A673 (cell line): Measurements from ENCODE around the gene GPHA2. TPM values are rescaled to one million over a fixed set of nuclear protein-coding genes. Genes with fewer than 3 reads are reported as not detected.

Source experiments
- BruUV-seq: library from RNA; stranded (reverse); fragments of 400-500 nt; replicated peaks from 2 replicates; lab custom pipeline; 2021; lab: Mats Ljungman, UMichigan
- CTCF ChIA-PET: fragments of 300-600 bp; sonication (Branson Sonifier 250); formaldehyde crosslinking; loops from one replicate; lab custom pipeline; 2022; ENCODE audit warnings: antibody characterized with exemption; lab: Charles Lee
- POLR2A ChIA-PET: fragments of 300-600 bp; sonication (Branson Sonifier 250); formaldehyde crosslinking; loops from one replicate; lab custom pipeline; 2022; ENCODE audit warnings: antibody characterized with exemption; ENCODE audit not compliant: low non-redundant PET; lab: Charles Lee
- DNase-seq: peaks from one replicate; pipeline ENCODE4 v3.0.0-alpha.2; 2015; ENCODE audit warnings: low spot score
- H3K27ac ChIP-seq: fragments of 200-600 bp; sonication (generic); 2 replicates; pipeline ENCODE4 v1.5.1; 2016; ENCODE audit warnings: mixed run types, low read depth, mild to moderate bottlenecking, mixed read lengths, antibody characterized with exemption, low read length; ENCODE audit not compliant: poor library complexity, severe bottlenecking
- H3K27me3 ChIP-seq: fragments of 200-600 bp; sonication (generic); replicated peaks from 2 replicates; pipeline ENCODE4 v1.6.1; 2017; ENCODE audit warnings: mixed run types, low read depth, mild to moderate bottlenecking, mixed read lengths, antibody characterized with exemption, low read length; ENCODE audit not compliant: insufficient read depth, poor library complexity
- H3K36me3 ChIP-seq: fragments of 200-600 bp; sonication (generic); 2 replicates; pipeline ENCODE4 v1.6.1; 2016; ENCODE audit warnings: mixed run types, mild to moderate bottlenecking, mixed read lengths, antibody characterized with exemption, low read length; ENCODE audit not compliant: insufficient read depth, poor library complexity, severe bottlenecking
- H3K4me1 ChIP-seq: fragments of 200-600 bp; sonication (generic); 2 replicates; pipeline ENCODE4 v1.6.1; 2017; ENCODE audit warnings: mixed run types, mild to moderate bottlenecking, mixed read lengths, antibody characterized with exemption, low read length; ENCODE audit not compliant: insufficient read depth, poor library complexity, severe bottlenecking
- H3K4me3 ChIP-seq: fragments of 200-600 bp; sonication (generic); 2 replicates; pipeline ENCODE4 v1.5.1; 2016; ENCODE audit warnings: low read depth, mixed run types, mild to moderate bottlenecking, mixed read lengths, low read length; ENCODE audit not compliant: poor library complexity, severe bottlenecking
- H3K9me3 ChIP-seq: fragments of 200-600 bp; sonication (generic); 2 replicates; pipeline ENCODE4 v1.6.1; 2016; ENCODE audit warnings: mixed run types, low read depth, mild to moderate bottlenecking, mixed read lengths, antibody characterized with exemption, low read length; ENCODE audit not compliant: poor library complexity, severe bottlenecking
- EZH2 ChIP-seq: fragments of 200-600 bp; sonication (generic); IDR thresholded peaks from 2 replicates; pipeline ENCODE4 v1.6.1; 2017; ENCODE audit warnings: borderline replicate concordance, low read depth, mild to moderate bottlenecking, mixed read lengths, antibody characterized with exemption, low read length; ENCODE audit not compliant: poor library complexity, severe bottlenecking
- intact Hi-C: fragments of 100-400 bp; cut with micrococcal nuclease; formaldehyde crosslinking; loops from one replicate; pipeline ENCODE4 v1.10.0; 2022; ENCODE audit not compliant: unreplicated experiment
- total RNA-seq: library from RNA; stranded (reverse); gene quantifications from 2 replicates; pipeline ENCODE4 v1.2.3, GENCODE V29; 2021
- TF ChIP-seq, protein P1 (sequence below): fragments of 300-800, 200-600 bp; sonication (generic); conservative IDR thresholded peaks from 2 replicates; pipeline ENCODE4 v1.5.1; 2017; ENCODE audit warnings: low read depth, mild to moderate bottlenecking, antibody characterized with exemption, low read length, moderate library complexity, mixed read lengths

GPHA2 gene
- total RNA-seq, 1 experiment from 2014 or later = not detected

DNA sequence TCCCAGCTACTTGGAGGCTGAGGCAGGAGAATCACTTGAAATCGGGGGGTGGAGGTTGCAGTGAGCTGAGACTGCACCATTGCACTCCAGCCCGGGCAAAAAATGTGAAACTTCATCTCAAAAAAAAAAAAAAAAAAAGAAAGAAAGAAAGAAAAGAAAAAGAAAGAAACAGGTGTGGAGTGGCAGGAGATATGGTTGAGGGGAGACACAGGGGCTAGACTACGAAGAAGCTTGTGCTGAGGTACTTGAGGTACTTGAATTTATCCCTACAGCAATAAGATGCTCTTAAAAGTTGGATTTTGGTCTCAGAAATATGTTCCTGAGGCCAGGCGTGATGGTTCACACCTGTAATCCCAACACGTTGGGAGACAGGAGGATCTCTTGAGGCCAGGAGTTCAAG, 38.4 kb upstream of the GPHA2 start:
- Histone ChIP-seq H3K27ac (no peak overlapping the region), H3K4me1 (no peaks in the 10 kb centered on the region), H3K27me3 (no peaks in the 10 kb centered on the region), H3K36me3 (no peaks in the 10 kb centered on the region), H3K4me3 (no peak overlapping the region), H3K9me3 (no peaks in the 10 kb centered on the region)
- ChIA-PET POLR2A (interaction anchor here (0.6 kb wide), 1 partner anchor 41 kb away, joined by 10 read pairs; no protein-coding TSS in a partner anchor), CTCF (interaction anchor here (0.7 kb wide), 1 partner anchor 247 kb away, joined by 3 read pairs; no protein-coding TSS in a partner anchor)
- no peak for DNase-seq
- intact Hi-C loops = no loop called here
- no TSS peak for BruUV-seq
- TF ChIP-seq EZH2 = no peak
- TF ChIP-seq, protein P1, sequence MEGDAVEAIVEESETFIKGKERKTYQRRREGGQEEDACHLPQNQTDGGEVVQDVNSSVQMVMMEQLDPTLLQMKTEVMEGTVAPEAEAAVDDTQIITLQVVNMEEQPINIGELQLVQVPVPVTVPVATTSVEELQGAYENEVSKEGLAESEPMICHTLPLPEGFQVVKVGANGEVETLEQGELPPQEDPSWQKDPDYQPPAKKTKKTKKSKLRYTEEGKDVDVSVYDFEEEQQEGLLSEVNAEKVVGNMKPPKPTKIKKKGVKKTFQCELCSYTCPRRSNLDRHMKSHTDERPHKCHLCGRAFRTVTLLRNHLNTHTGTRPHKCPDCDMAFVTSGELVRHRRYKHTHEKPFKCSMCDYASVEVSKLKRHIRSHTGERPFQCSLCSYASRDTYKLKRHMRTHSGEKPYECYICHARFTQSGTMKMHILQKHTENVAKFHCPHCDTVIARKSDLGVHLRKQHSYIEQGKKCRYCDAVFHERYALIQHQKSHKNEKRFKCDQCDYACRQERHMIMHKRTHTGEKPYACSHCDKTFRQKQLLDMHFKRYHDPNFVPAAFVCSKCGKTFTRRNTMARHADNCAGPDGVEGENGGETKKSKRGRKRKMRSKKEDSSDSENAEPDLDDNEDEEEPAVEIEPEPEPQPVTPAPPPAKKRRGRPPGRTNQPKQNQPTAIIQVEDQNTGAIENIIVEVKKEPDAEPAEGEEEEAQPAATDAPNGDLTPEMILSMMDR = no peak

- CTCF ChIA-PET = no interaction called here
- no peak for DNase-seq
- no TSS peak for BruUV-seq
- no peaks in the 10 kb centered on the region for H3K36me3 ChIP-seq
- H3K9me3 ChIP-seq = no peaks in the 10 kb centered on the region
- H3K4me3 ChIP-seq = no peak within 1 kb of the TSS
- no peaks in the 10 kb centered on the region for H3K27me3 ChIP-seq
- TF ChIP-seq EZH2 = no peak
- TF ChIP-seq, protein P1 = no peak
- POLR2A ChIA-PET = no interaction called here
- intact Hi-C loops = no loop called here
- H3K27ac ChIP-seq = no peak within 1 kb of the TSS
- no peaks in the 10 kb centered on the region for H3K4me1 ChIP-seq
These were observed 35.9 kb upstream of the GPHA2 start, which contains the start of gene MAJIN for GRCh38 chr11:64971421-64972233. Gene MAJIN (minus strand): TSS chr11:64972108. CDS start chr11:64959405, 12,703 bp downstream.

GRCh38 chr11:64970731-64971151, 35.0 kb upstream of the GPHA2 start:
- Histone ChIP-seq H3K4me1 (no peaks in the 10 kb centered on the region), H3K9me3 (no peaks in the 10 kb centered on the region), H3K27me3 (no peaks in the 10 kb centered on the region), H3K4me3 (no peak overlapping the region), H3K36me3 (no peaks in the 10 kb centered on the region), H3K27ac (no peak overlapping the region)
- intact Hi-C loops = no loop called here
- POLR2A ChIA-PET = no interaction called here
- BruUV-seq = no TSS peak
- CTCF ChIA-PET = interaction anchor here (0.7 kb wide), 1 partner anchor 226 kb away, joined by 3 read pairs; no protein-coding TSS in a partner anchor
- TF ChIP-seq EZH2 = no peak
- TF ChIP-seq, protein P1 = no peak
- DNase-seq = no peak
